BE2C (cell line): ENCODE measurements around the gene DYNLT5.

Experiments
- DNase-seq: peaks from one replicate; pipeline ENCODE4 v3.0.0-alpha.2; 2020
- H3K27me3 ChIP-seq: fragments of 250-450 bp; sonication (Bioruptor Pico); 2 replicates; pipeline ENCODE4 v1.5.1; 2020; ENCODE audit warnings: mild to moderate bottlenecking
- H3K36me3 ChIP-seq: fragments of 250-450 bp; sonication (Bioruptor Pico); 2 replicates; pipeline ENCODE4 v1.5.1; 2020; ENCODE audit warnings: mild to moderate bottlenecking
- H3K4me1 ChIP-seq: fragments of 250-450 bp; sonication (Bioruptor Pico); 2 replicates; pipeline ENCODE4 v1.5.1; 2020
- H3K4me3 ChIP-seq: 2 replicates; pipeline ENCODE4 v1.5.1; 2011; ENCODE audit warnings: low read depth, low read length
- H3K9me3 ChIP-seq: fragments of 250-450 bp; sonication (Bioruptor Pico); 2 replicates; pipeline ENCODE4 v1.5.1; 2020
- CTCF ChIP-seq: IDR thresholded peaks from 2 replicates; pipeline ENCODE4 v1.5.1; 2012; ENCODE audit warnings: mild to moderate bottlenecking, low read depth, low read length

The DYNLT5 gene

GRCh38 chr1:66768965-66769364 lies 16.7 kb downstream of the DYNLT5 start:
- H3K27me3 ChIP-seq, result no peaks in the 10 kb centered on the region
- DNase-seq, result no peak
- H3K36me3 ChIP-seq, result no peaks in the 10 kb centered on the region
- no peak for TF ChIP-seq CTCF
- no peak overlapping the region for H3K4me3 ChIP-seq
- no peaks in the 10 kb centered on the region for H3K9me3 ChIP-seq
- no peaks in the 10 kb centered on the region for H3K4me1 ChIP-seq

- H3K36me3 ChIP-seq, result no peaks in the 10 kb centered on the region
- H3K9me3 ChIP-seq, result no peaks in the 10 kb centered on the region
- no peak for DNase-seq
- no peaks in the 10 kb centered on the region for H3K4me1 ChIP-seq
- H3K27me3 ChIP-seq, result no peaks in the 10 kb centered on the region
- no peak overlapping the region for H3K4me3 ChIP-seq
- no peak for TF ChIP-seq CTCF
These were observed 17.4 kb downstream of the DYNLT5 start for GRCh38 chr1:66769512-66770229.

GRCh38 chr1:66770240-66770639 lies 18.0 kb downstream of the DYNLT5 start:
- no peaks in the 10 kb centered on the region for H3K4me1 ChIP-seq
- H3K27me3 ChIP-seq, result no peaks in the 10 kb centered on the region
- H3K36me3 ChIP-seq, result no peaks in the 10 kb centered on the region
- H3K9me3 ChIP-seq, result no peaks in the 10 kb centered on the region
- H3K4me3 ChIP-seq, result no peak overlapping the region
- DNase-seq, result no peak
- no peak for TF ChIP-seq CTCF

- Histone ChIP-seq H3K4me1 (no peaks in the 10 kb centered on the region), H3K9me3 (no peaks in the 10 kb centered on the region), H3K4me3 (no peak overlapping the region), H3K36me3 (no peaks in the 10 kb centered on the region), H3K27me3 (no peaks in the 10 kb centered on the region)
- DNase-seq, result no peak
- no peak for TF ChIP-seq CTCF
These were observed 18.4 kb downstream of the DYNLT5 start for GRCh38 chr1:66770694-66771093.

- no peak for TF ChIP-seq CTCF
- no peaks in the 10 kb centered on the region for H3K4me1 ChIP-seq
- H3K36me3 ChIP-seq, result no peaks in the 10 kb centered on the region
- H3K4me3 ChIP-seq, result no peak overlapping the region
- no peak for DNase-seq
- no peaks in the 10 kb centered on the region for H3K9me3 ChIP-seq
- H3K27me3 ChIP-seq, result no peaks in the 10 kb centered on the region
These were observed 21.0 kb downstream of the DYNLT5 start for GRCh38 chr1:66773227-66773626.

GRCh38 chr1:66774438-66774837 lies 22.2 kb downstream of the DYNLT5 start:
- no peak for DNase-seq
- TF ChIP-seq CTCF, result no peak
- Histone ChIP-seq H3K27me3 (no peaks in the 10 kb centered on the region), H3K4me3 (no peak overlapping the region), H3K4me1 (no peaks in the 10 kb centered on the region), H3K36me3 (no peaks in the 10 kb centered on the region), H3K9me3 (no peaks in the 10 kb centered on the region)
